ACHN (cell line): ENCODE data around the gene REEP1.
"Not testable (repeated sequence)": the region's sequence is repeated elsewhere in the genome, so short reads cannot be mapped to it uniquely, and the experiment has no call there.

ENCODE experiments used
- DNase-seq: peaks from one replicate; pipeline ENCODE4 v3.0.0-alpha.2; 2015
- in situ Hi-C: cut with HindIII; loops from 2 replicates; pipeline ENCODE4 v1.10.0; 2017; ENCODE audit warnings: low sequenced_read_pairs, low pct_ligation_motif_present, low pct_unique_long_range_greater_than_20kb

The REEP1 gene

GRCh38 chr2:86235196-86235980 is 102.0 kb downstream of the REEP1 start:
- DNase-seq, result no peak
- in situ Hi-C loops, result no loop called here

GRCh38 chr2:86234563-86235131 is 102.8 kb downstream of the REEP1 start:
- in situ Hi-C loops, result no loop called here
- DNase-seq, result no peak

- no peak for DNase-seq
- in situ Hi-C loops, result no loop called here
These were observed 104.0 kb downstream of the REEP1 start for GRCh38 chr2:86233436-86233835.

- DNase-seq, result no peak
- in situ Hi-C loops, result no loop called here
These were observed 104.5 kb downstream of the REEP1 start for GRCh38 chr2:86232910-86233309.

- DNase-seq, result no peak
- in situ Hi-C loops, result no loop called here
These were observed 105.0 kb downstream of the REEP1 start for GRCh38 chr2:86232373-86232784.

- in situ Hi-C loops, result no loop called here
These were observed 105.6 kb downstream of the REEP1 start for GRCh38 chr2:86231680-86232372.

GRCh38 chr2:86230961-86231360 is 106.5 kb downstream of the REEP1 start:
- no peak for DNase-seq
- in situ Hi-C loops, result no loop called here

More at GRCh38 chr2:86231680-86232372, 105.6 kb downstream of the REEP1 start:
- no peak for DNase-seq

GRCh38 chr2:86229221-86229620 is 108.2 kb downstream of the REEP1 start:
- in situ Hi-C loops, result no loop called here
- DNase-seq, result no peak

- DNase-seq, in situ Hi-C loops: not testable (repeated sequence)
These were observed 108.9 kb downstream of the REEP1 start for GRCh38 chr2:86228574-86228973.

- DNase-seq, result no peak
- in situ Hi-C loops, result no loop called here
These were observed 109.7 kb downstream of the REEP1 start for GRCh38 chr2:86227685-86228084.

- in situ Hi-C loops, result no loop called here
- DNase-seq, result no peak
These were observed 110.5 kb downstream of the REEP1 start for GRCh38 chr2:86226636-86227520.

GRCh38 chr2:86226070-86226469 is 111.4 kb downstream of the REEP1 start:
- in situ Hi-C loops, result no loop called here
- no peak for DNase-seq

GRCh38 chr2:86225581-86225980 is 111.8 kb downstream of the REEP1 start:
- in situ Hi-C loops, result no loop called here
- no peak for DNase-seq

- in situ Hi-C loops, result no loop called here
- DNase-seq, result no peak
These were observed 112.6 kb downstream of the REEP1 start for GRCh38 chr2:86224645-86225355.

- in situ Hi-C loops, result no loop called here
- no peak for DNase-seq
These were observed 113.4 kb downstream of the REEP1 start for GRCh38 chr2:86223927-86224560.

- in situ Hi-C loops, result no loop called here
- no peak for DNase-seq
These were observed 114.1 kb downstream of the REEP1 start for GRCh38 chr2:86223140-86223926.

- DNase-seq, result peak; percentile 66
- in situ Hi-C loops, result no loop called here
These were observed 116.3 kb downstream of the REEP1 start for GRCh38 chr2:86221066-86221684.
